ENCODE measurements around the gene RBBP8.

RBBP8 gene

GRCh38 chr18:23059541-23060465 is 126.7 kb downstream of the RBBP8 start:
- DNase-seq (ENCODE audit: low spot score) (no peak), FAIRE-seq (no peak)

- DNase-seq (ENCODE audit: low spot score) (no peak), FAIRE-seq (no peak)
Measured at GRCh38 chr18:23062011-23062410, 128.9 kb downstream of the RBBP8 start.

GRCh38 chr18:23063502-23063901 is 130.4 kb downstream of the RBBP8 start:
- DNase-seq (ENCODE audit: low spot score) (no peak), FAIRE-seq (no peak)

GRCh38 chr18:23065234-23065806 is 132.2 kb downstream of the RBBP8 start:
- FAIRE-seq: no peak
- no peak for DNase-seq (ENCODE audit: low spot score)

- no peak for DNase-seq (ENCODE audit: low spot score)
- FAIRE-seq: no peak
Measured at GRCh38 chr18:23066060-23066459, 132.9 kb downstream of the RBBP8 start.

- no peak for FAIRE-seq
- no peak for DNase-seq (ENCODE audit: low spot score)
Measured at GRCh38 chr18:23066504-23067039, 133.4 kb downstream of the RBBP8 start.

GRCh38 chr18:23067236-23067635 is 134.1 kb downstream of the RBBP8 start:
- FAIRE-seq (no peak), DNase-seq (ENCODE audit: low spot score) (no peak)

- FAIRE-seq (no peak), DNase-seq (ENCODE audit: low spot score) (no peak)
Measured at GRCh38 chr18:23068011-23068410, 134.9 kb downstream of the RBBP8 start.

GRCh38 chr18:23068570-23069310 is 135.6 kb downstream of the RBBP8 start:
- no peak for DNase-seq (ENCODE audit: low spot score)
- no peak for FAIRE-seq

- DNase-seq (ENCODE audit: low spot score) (no peak), FAIRE-seq (no peak)
Measured at GRCh38 chr18:23069481-23069880, 136.4 kb downstream of the RBBP8 start.

- DNase-seq (ENCODE audit: low spot score): no peak
- no peak for FAIRE-seq
Measured at GRCh38 chr18:23069898-23070297, 136.8 kb downstream of the RBBP8 start.

- no peak for DNase-seq (ENCODE audit: low spot score)
- FAIRE-seq: no peak
Measured at GRCh38 chr18:23071285-23071684, 138.2 kb downstream of the RBBP8 start.

GRCh38 chr18:23072079-23072478 is 139.0 kb downstream of the RBBP8 start:
- no peak for FAIRE-seq
- DNase-seq (ENCODE audit: low spot score): no peak

- FAIRE-seq: no peak
Measured at GRCh38 chr18:23073996-23074606, 141.0 kb downstream of the RBBP8 start.

More at GRCh38 chr18:23073996-23074606, 141.0 kb downstream of the RBBP8 start:
- DNase-seq (ENCODE audit: low spot score): no peak

All from urothelium cell line (cell line).